Small intestine (tissue), 7 donors: ENCODE data around the gene NCOR2. TPM values are rescaled to one million over a fixed set of nuclear protein-coding genes. Genes with fewer than 3 reads are reported as not detected.

Experiments
- DNase-seq, 2 donors: peaks; one replicate each; pipeline versions ENCODE4 v3.0.0 to v3.0.0-alpha.2; 2013
- FAIRE-seq: peaks from 2 replicates; lab custom pipeline; 2012; peaks lifted over from hg19 to GRCh38; lab: Jason Lieb, UNC
- H3K27ac ChIP-seq, 3 donors: one replicate each; pipeline ENCODE4 v1.5.1; 2013; ENCODE audit warnings: low read length in 2 of 3, mild to moderate bottlenecking in 2 of 3, control low read depth in 1 of 3, inconsistent platforms in 1 of 3, low read depth in 1 of 3, moderate library complexity in 1 of 3
- H3K27me3 ChIP-seq, 3 donors: one replicate each; pipeline ENCODE4 v1.6.1; 2013; ENCODE audit warnings: low read length in 3 of 3, inconsistent platforms in 1 of 3; ENCODE audit not compliant: control insufficient read depth in 3 of 3, insufficient read depth in 3 of 3
- H3K36me3 ChIP-seq, 3 donors: one replicate each; pipeline ENCODE4 v1.6.1; 2013; ENCODE audit warnings: low read length in 3 of 3, inconsistent platforms in 1 of 3, low read depth in 1 of 3, mild to moderate bottlenecking in 1 of 3, moderate library complexity in 1 of 3; ENCODE audit not compliant: control insufficient read depth in 3 of 3, insufficient read depth in 2 of 3
- H3K4me1 ChIP-seq, 3 donors: one replicate each; pipeline ENCODE4 v1.6.1; 2013; ENCODE audit warnings: low read length in 2 of 3, inconsistent platforms in 1 of 3, low read depth in 1 of 3, mild to moderate bottlenecking in 1 of 3, moderate library complexity in 1 of 3; ENCODE audit not compliant: control insufficient read depth in 3 of 3, insufficient read depth in 2 of 3
- H3K4me3 ChIP-seq, 3 donors: one replicate each; pipeline ENCODE4 v1.5.1; 2013; ENCODE audit warnings: low read length in 3 of 3, control low read depth in 1 of 3, inconsistent platforms in 1 of 3, low read depth in 1 of 3, mild to moderate bottlenecking in 1 of 3, moderate library complexity in 1 of 3
- H3K9me3 ChIP-seq, 2 donors: one replicate each; pipeline ENCODE4 v1.6.1; 2013; ENCODE audit warnings: low read depth in 1 of 2, low read length in 1 of 2; ENCODE audit not compliant: control insufficient read depth in 2 of 2, insufficient read depth in 1 of 2
- WGBS, 3 donors: extraction: QIAGEN DNeasy Blood & Tissue Kit; methylation state at CpG; one replicate each; pipeline ENCODE4 v1.1.7; 2013; 5-methylcytosine and 5-hydroxymethylcytosine counted together
- polyA plus RNA-seq, 4 donors: library from polyadenylated mRNA; stranded (reverse) in 3 of 4; unstranded in 1 of 4; fragments of 200-250 nt in 3 of 4; fragments of 120-200 nt in 1 of 4; gene quantifications; one replicate each; pipeline versions ENCODE4 v1.2.1 to v1.2.3, GENCODE V29; 2013
- donor health status: healthy with polysubstance abuse.
- donor health status: control.
- donor health status: control.
- donor health status: Bipolar disorder and iron deficiency.
- donor health status: healthy.

Gene NCOR2
- polyA plus RNA-seq, 4 donors = 26.2 to 85.9 (median 40.2) TPM

DNA sequence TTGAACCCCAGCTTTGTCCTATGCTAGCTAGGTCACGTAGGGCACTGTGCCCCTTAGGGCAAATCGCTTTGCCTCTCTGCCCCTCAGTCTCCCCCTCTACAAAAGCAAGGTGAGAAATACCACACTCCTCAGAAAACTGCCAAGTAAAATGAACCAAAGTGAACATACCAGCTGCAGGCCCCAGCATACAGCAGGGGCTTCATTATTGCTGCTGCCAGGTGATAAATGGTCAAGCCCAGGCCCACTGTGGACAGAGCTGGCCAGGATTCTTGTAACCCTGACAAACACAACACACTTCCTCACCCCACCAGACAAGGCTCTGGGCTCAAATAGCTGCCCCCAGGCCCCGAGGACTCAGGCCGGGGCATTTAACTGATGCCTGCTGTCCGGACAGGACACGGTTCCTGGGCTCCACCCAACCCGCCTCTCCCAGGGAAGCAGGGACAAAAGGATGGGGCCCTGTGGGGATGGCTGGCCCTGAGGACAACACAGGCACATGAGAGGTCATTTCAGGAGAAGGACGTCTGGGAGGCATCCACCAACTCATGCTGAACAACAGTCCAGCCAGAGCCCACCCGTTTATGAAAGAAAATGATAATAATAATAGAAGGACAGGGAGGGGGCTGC, 36.7 kb downstream of the NCOR2 start:
- H3K27ac ChIP-seq = no peak overlapping the region
- H3K4me3 ChIP-seq = no peak overlapping the region
- WGBS, 3 donors = 78 to 91% (median 87%) methylated on average over 9 of the region's 9 CpGs
- no peaks in the 10 kb centered on the region for H3K9me3 ChIP-seq
- no peaks in the 10 kb centered on the region for H3K27me3 ChIP-seq
- H3K4me1 ChIP-seq = peaks cover 0 to 6% (median 0%) of the 10 kb centered on the region in 3 donors
- peaks cover 0 to 70% (median 0%) of the 10 kb centered on the region in 3 donors for H3K36me3 ChIP-seq
- FAIRE-seq = no peak
- DNase-seq = no peak

DNA sequence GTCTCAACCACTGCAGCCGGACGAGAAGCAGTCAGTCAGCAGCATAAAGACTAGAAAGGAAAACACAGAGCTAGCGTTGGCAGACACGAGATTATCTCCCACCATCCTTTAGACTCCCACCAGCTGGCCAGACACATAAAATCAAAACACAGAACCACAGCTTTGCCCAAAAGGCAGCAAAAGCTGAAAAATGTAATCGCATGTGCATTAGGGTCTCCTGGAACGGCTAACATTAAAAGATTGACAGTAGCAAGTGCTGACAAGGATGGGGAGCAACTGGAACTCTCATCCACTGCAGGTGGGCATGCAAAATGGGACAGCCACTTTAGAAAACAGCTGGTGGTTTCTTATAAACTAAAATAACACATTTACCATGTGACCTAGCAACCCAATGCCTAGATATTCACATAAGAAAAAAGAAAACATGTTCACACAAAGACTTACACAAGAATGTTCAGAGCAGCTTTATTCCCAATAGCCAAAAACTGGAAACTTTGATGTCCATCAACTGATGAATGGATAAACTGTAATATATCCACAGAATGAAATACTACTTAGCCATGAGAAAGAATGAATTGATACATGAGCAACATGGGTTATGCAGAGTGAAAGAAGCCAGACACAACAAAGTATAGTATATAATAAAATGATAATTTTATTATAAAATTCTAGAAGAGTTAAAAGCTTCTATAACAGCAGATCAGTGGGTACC, 37.7 kb downstream of the NCOR2 start:
- peaks cover 0 to 69% (median 0%) of the 10 kb centered on the region in 3 donors for H3K36me3 ChIP-seq
- DNase-seq (no peak), FAIRE-seq (no peak)
- 90 to 96% (median 92%) methylated on average over 6 of the region's 6 CpGs for WGBS, 3 donors
- H3K27me3 ChIP-seq = no peaks in the 10 kb centered on the region
- peaks cover 0 to 6% (median 0%) of the 10 kb centered on the region in 3 donors for H3K4me1 ChIP-seq
- no peak overlapping the region for H3K27ac ChIP-seq
- no peaks in the 10 kb centered on the region for H3K9me3 ChIP-seq
- no peak overlapping the region for H3K4me3 ChIP-seq

DNA sequence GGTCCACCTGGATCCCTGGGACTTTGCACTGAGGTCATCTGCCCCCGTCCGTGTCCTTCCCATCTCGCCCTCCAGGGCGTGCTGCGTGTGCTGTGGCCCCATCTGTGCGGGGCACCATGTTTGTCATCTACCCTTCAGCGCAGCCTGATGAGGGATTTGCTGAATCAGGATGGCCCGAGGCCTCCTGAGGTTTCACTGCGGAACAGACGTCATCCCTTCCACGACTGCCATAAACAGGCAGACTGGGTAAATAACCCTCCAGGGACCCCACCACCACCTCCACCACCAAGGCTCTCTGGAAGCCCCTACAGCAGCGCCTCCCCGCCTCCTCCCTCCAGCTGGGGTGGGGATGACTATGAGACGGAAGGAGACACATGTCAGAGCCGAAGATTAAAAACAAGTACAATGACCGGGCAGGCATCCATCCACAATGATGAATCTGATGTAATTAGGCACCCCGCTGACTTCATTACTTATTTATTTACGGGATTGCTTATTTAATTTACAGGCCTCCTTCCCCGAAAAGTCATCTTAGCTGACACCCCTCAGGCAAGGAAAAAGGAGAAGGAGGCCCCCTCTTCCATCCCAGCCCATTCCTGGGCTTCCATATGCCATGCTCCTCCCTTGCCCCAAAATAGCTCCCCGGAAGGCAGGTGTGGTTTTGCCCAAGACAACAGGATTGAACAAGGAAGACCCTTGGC, 39.4 kb downstream of the NCOR2 start:
- peaks cover 0 to 6% (median 0%) of the 10 kb centered on the region in 3 donors for H3K4me1 ChIP-seq
- DNase-seq (no peak), FAIRE-seq (no peak)
- WGBS, 3 donors = 75 to 89% (median 88%) methylated on average over 20 of the region's 20 CpGs
- peaks cover 0 to 59% (median 0%) of the 10 kb centered on the region in 3 donors for H3K36me3 ChIP-seq
- H3K27me3 ChIP-seq = no peaks in the 10 kb centered on the region
- H3K9me3 ChIP-seq = no peaks in the 10 kb centered on the region
- H3K27ac ChIP-seq = no peak overlapping the region
- H3K4me3 ChIP-seq = no peak overlapping the region

DNA sequence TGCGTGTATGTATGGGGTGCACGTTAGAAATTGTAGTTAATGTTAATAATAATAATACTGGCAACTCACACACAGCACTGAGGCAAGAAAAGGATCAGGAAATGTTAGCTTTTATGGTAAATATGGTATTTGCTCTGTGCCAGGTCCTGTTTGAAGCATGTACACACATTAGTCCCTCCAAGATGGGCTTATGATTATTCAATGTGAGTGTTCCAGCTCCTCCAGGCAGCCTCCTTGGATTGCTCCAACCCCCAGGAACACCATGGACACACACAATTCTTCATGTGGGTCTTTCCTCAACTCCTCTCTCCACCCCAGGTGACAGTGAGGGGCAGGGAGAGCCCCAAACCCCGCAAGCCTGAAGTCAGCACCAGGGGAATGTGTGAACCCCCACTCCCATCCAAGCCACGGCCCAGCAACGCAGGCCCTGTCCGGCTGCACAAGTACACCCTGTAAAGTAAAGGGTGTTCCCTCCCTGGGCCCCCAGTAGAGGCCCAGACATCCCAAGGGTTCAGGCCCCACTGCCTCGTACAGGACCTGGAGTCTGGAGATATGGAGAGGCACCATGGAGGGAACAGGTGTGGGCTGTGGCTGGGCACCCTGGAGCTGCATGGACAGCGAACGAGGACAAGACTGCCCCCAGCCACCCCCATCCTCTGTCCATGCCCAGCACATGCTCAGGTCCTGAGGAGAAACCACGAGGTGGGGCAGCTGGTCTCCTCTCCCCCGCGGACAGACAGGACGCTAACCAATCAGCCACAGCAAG, 41.3 kb downstream of the NCOR2 start:
- Histone ChIP-seq H3K9me3 (no peaks in the 10 kb centered on the region), H3K4me1 (peaks cover 0 to 4% (median 0%) of the 10 kb centered on the region in 3 donors), H3K36me3 (peaks cover 0 to 64% (median 1%) of the 10 kb centered on the region in 3 donors), H3K4me3 (no peak overlapping the region), H3K27ac (no peak overlapping the region), H3K27me3 (no peaks in the 10 kb centered on the region)
- DNase-seq = no peak
- no peak for FAIRE-seq
- WGBS, 3 donors = 89 to 91% (median 91%) methylated on average over 12 to 13 of the region's 13 CpGs

DNA sequence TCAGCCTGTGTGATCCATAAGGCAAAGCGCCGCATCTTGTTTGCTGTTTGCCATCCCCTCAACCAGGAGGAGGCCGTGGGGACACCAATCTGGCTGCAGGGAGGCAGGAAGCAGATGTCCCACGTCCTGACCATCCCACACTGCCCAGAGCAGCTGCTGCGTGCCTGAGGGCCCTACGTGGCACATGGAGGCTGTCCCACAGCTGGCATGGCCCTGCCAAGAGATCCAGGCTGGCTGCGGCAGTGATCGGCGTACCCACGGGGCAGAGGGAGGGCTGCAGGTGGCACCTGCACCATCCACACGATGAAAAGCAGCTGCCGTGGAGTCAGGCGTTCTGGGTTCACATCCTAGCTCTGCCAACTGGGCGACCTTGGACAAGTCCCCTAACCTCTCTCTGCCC, 42.0 kb downstream of the NCOR2 start:
- 56 to 79% (median 72%) methylated on average over 14 of the region's 14 CpGs for WGBS, 3 donors
- Histone ChIP-seq H3K4me3 (no peak overlapping the region), H3K27ac (no peak overlapping the region), H3K4me1 (peaks cover 0 to 10% (median 0%) of the 10 kb centered on the region in 3 donors), H3K36me3 (peaks cover 0 to 62% (median 1%) of the 10 kb centered on the region in 3 donors), H3K27me3 (no peaks in the 10 kb centered on the region), H3K9me3 (no peaks in the 10 kb centered on the region)
- FAIRE-seq (no peak), DNase-seq (no peak)

DNA sequence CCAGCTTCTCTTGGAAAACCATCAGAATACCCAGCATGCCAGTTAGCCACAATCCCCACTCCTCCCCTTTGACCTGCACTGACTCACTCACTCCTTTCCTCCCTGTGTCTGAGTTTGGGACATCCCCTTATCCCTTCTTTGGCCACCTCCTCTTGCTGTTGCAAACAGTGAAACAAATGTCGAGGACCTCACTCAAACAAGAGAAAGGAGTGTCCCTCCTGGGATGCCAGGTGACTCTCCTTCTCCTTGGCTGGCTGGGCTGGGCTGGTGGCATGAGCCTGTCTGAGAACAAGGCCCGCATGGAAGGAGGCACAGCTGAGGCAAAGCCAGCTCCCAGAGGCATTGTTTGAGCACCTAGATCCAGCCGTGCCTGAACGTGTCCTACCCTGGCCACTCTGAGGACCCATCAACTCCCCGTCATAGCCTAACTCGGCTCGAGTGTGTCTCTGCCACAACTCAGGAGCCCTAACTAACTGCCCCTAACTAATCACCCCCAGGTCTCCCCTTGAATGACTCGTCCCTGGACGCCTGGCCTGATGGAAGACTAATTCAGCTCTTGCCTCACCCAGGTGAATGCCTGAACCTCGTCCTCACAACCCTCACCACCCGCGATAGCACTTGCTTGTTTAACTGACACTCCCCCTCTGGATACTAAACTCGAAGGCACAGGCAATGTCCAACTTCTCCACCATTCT, 43.0 kb downstream of the NCOR2 start:
- Histone ChIP-seq H3K4me1 (peaks cover 4 to 21% (median 6%) of the 10 kb centered on the region in 3 donors), H3K27ac (no peak overlapping the region)

DNA sequence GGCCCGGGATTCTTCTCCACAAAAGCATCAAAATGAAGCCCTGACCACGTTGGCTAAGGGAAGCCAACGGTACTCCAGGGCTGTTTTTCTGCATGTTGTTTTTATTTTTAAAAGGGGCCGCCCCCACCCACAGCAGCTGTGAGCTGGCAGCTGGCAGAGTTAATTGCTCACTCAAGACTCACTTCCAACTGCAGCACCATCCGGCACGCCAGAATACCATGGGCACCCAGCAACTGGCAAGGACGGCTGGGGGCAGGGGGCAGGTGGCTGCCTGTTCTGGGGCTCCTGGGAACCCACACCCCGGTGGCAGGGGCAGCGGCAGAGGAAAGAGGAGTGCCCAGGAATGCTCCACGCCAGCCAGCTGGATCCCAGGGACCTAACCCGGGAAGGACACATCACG, 44.3 kb downstream of the NCOR2 start:
- Histone ChIP-seq H3K36me3 (peaks cover 0 to 69% (median 1%) of the 10 kb centered on the region in 3 donors), H3K9me3 (no peaks in the 10 kb centered on the region), H3K4me1 (peaks cover 6 to 34% (median 10%) of the 10 kb centered on the region in 3 donors), H3K4me3 (no peak overlapping the region), H3K27me3 (no peaks in the 10 kb centered on the region), H3K27ac (no peak overlapping the region)
- 51 to 79% (median 70%) methylated on average over 12 of the region's 12 CpGs for WGBS, 3 donors
- DNase-seq (no peak), FAIRE-seq (no peak)

More for the DNA sequence above, 43.0 kb downstream of the NCOR2 start:
- no peak overlapping the region for H3K4me3 ChIP-seq
- H3K27me3 ChIP-seq = no peaks in the 10 kb centered on the region
- DNase-seq = no peak
- 63 to 86% (median 70%) methylated on average over 11 to 13 of the region's 13 CpGs for WGBS, 3 donors
- H3K9me3 ChIP-seq = no peaks in the 10 kb centered on the region
- peaks cover 0 to 72% (median 1%) of the 10 kb centered on the region in 3 donors for H3K36me3 ChIP-seq
- FAIRE-seq = no peak
